HUES6 (cell line): Measurements from ENCODE around the gene RTL3.

Source experiments
- H3K27ac ChIP-seq: 2 replicates; pipeline ENCODE4 v1.7.0; 2013; ENCODE audit warnings: low read depth, mild to moderate bottlenecking, low read length, inconsistent platforms
- H3K27me3 ChIP-seq: 2 replicates; pipeline ENCODE4 v1.6.1; 2013; ENCODE audit warnings: low read length; ENCODE audit not compliant: control insufficient read depth, insufficient read depth
- H3K36me3 ChIP-seq: 2 replicates; pipeline ENCODE4 v1.6.1; 2013; ENCODE audit warnings: low read length; ENCODE audit not compliant: control insufficient read depth, insufficient read depth
- H3K4me1 ChIP-seq: 2 replicates; pipeline ENCODE4 v1.6.1; 2013; ENCODE audit warnings: low read length; ENCODE audit not compliant: control insufficient read depth, insufficient read depth
- H3K4me3 ChIP-seq: 2 replicates; pipeline ENCODE4 v1.5.1; 2013; ENCODE audit warnings: low read depth, low read length
- H3K9ac ChIP-seq: one replicate; pipeline ENCODE4 v1.6.1; 2013; ENCODE audit warnings: mild to moderate bottlenecking, low read length
- H3K9me3 ChIP-seq: 2 replicates; pipeline ENCODE4 v1.6.1; 2013; ENCODE audit warnings: low read depth, low read length; ENCODE audit not compliant: control insufficient read depth, insufficient read depth

Gene RTL3

DNA sequence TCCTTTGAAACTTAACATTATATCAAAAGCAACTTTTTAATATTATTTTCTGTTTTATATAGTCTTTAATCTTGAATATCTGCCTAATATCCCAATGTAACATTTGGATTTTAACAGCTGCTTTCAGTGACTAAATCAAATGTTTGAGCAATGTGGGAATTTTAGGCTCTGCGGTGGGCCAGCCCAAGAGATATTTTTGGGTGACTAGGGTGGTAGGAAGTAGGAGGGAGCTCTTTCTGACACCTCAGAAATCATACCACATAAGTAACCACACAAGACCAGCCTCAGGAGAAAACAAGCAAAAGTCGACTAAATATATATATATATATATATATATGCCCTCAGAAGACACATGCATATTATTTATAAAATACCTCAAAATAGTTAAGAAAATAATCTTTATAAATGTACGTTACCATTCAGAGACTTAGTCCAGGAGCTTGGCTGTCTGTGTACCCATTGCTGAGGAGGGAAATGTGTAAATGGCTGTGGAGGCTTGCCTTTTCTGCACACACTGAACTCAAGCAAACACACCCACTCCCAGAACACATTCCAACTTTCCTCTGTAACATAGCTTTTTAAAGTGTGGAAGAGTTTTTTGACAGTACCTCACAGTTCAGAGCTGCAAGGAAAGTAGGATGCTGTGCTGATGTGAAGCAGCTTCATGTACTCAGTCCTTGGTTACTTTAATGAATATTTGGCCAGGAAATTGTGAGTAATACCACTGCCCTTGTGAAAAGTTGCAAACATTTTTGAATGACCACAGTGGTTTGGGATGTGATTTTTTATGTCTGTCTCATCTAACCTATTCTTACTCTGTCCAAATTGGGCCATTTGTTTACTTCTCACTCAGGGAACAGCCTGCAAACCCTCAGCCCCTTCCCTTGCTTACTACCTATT is at the start of gene RTL3:
TSS of gene RTL3 (minus strand) at position 484 of the 900 bp plus-strand sequence. CDS start 908 bp downstream, outside the sequence.
- Histone ChIP-seq H3K9me3 (peaks cover 3% of the 10 kb centered on the region; the same call in 1 of the 2 replicates), H3K4me1 (no peaks in the 10 kb centered on the region), H3K27me3 (no peaks in the 10 kb centered on the region), H3K4me3 (no peak within 1 kb of the TSS), H3K27ac (no peak within 1 kb of the TSS), H3K36me3 (no peaks in the 10 kb centered on the region), H3K9ac (no peak within 1 kb of the TSS)

DNA sequence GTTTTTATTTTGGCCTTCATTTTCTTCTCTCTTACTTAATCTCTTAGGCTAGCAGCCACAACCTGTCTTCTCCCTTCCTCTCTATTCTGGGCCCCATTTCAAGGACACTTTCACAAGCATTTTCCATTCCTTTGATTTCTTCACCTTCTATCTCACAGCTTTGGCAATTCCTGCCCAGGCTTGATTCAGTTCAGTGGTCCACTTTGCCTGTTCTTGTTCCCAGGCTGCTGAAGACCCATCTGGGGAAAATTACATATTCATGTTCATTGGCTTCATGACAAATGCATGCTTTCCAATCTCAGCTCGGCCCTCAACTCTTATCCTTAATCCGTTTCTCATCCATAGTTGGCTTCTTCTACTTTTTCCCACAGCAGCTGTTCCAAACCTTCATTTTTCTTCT is 49.7 kb upstream of the RTL3 start:
- Histone ChIP-seq H3K27ac (no peak overlapping the region), H3K4me3 (no peak overlapping the region)

GRCh38 chrX:78708262-78708661 is 49.1 kb upstream of the RTL3 start:
- no peaks in the 10 kb centered on the region for H3K27me3 ChIP-seq
- H3K9ac ChIP-seq: no peak overlapping the region
- peaks cover 3% of the 10 kb centered on the region; the same call in 1 of the 2 replicates for H3K9me3 ChIP-seq
- no peak overlapping the region for H3K27ac ChIP-seq
- no peaks in the 10 kb centered on the region for H3K36me3 ChIP-seq
- H3K4me1 ChIP-seq: no peaks in the 10 kb centered on the region
- H3K4me3 ChIP-seq: no peak overlapping the region

More for the DNA sequence above, 49.7 kb upstream of the RTL3 start:
- H3K27me3 ChIP-seq: no peaks in the 10 kb centered on the region
- no peaks in the 10 kb centered on the region for H3K36me3 ChIP-seq
- no peak overlapping the region for H3K9ac ChIP-seq
- H3K4me1 ChIP-seq: no peaks in the 10 kb centered on the region
- H3K9me3 ChIP-seq: peaks cover 3% of the 10 kb centered on the region; the same call in 1 of the 2 replicates

GRCh38 chrX:78706071-78706470 is 46.9 kb upstream of the RTL3 start:
- Histone ChIP-seq H3K4me3 (no peak overlapping the region), H3K9me3 (peaks cover 7% of the 10 kb centered on the region; the same call in 1 of the 2 replicates), H3K27me3 (no peaks in the 10 kb centered on the region; the same call in 1 of the 2 replicates), H3K4me1 (no peaks in the 10 kb centered on the region), H3K27ac (no peak overlapping the region), H3K36me3 (no peaks in the 10 kb centered on the region), H3K9ac (no peak overlapping the region)

GRCh38 chrX:78693536-78693935 is 34.4 kb upstream of the RTL3 start:
- no peaks in the 10 kb centered on the region for H3K4me1 ChIP-seq
- H3K36me3 ChIP-seq: no peaks in the 10 kb centered on the region

DNA sequence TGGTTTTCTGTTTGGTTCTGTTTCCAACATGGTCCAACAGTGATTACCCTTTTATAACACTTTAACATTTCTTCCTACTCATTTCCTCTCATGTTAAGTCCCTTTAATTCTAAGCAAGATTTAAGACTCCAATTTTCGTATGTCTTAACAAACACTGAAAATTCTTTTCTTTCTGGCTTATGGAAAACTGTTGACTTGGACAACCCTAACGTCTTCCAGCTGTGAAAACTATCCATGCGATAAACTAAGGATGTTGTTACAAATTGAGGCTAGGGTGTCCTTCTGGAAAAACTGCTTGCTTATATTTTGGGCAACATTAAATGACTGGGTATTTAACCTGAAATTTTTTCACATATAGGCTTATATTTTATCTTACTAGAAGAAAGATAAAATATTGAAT is 33.9 kb upstream of the RTL3 start:
- Histone ChIP-seq H3K9me3 (no peaks in the 10 kb centered on the region; the same call in 1 of the 2 replicates), H3K27me3 (no peaks in the 10 kb centered on the region), H3K27ac (no peak overlapping the region), H3K36me3 (no peaks in the 10 kb centered on the region), H3K9ac (no peak overlapping the region), H3K4me3 (no peak overlapping the region), H3K4me1 (no peaks in the 10 kb centered on the region)

More at GRCh38 chrX:78693536-78693935, 34.4 kb upstream of the RTL3 start:
- Histone ChIP-seq H3K9me3 (no peaks in the 10 kb centered on the region; the same call in 1 of the 2 replicates), H3K27ac (no peak overlapping the region), H3K4me3 (no peak overlapping the region), H3K27me3 (no peaks in the 10 kb centered on the region), H3K9ac (no peak overlapping the region)

GRCh38 chrX:78687586-78687985 is 28.5 kb upstream of the RTL3 start:
- H3K9ac ChIP-seq: no peak overlapping the region
- peaks cover 3% of the 10 kb centered on the region; the same call in 1 of the 2 replicates for H3K9me3 ChIP-seq
- H3K36me3 ChIP-seq: no peaks in the 10 kb centered on the region

GRCh38 chrX:78673246-78673645 is 14.1 kb upstream of the RTL3 start:
- Histone ChIP-seq H3K9me3 (no peaks in the 10 kb centered on the region; the same call in 1 of the 2 replicates), H3K4me1 (no peaks in the 10 kb centered on the region), H3K36me3 (no peaks in the 10 kb centered on the region), H3K27ac (no peak overlapping the region), H3K9ac (no peak overlapping the region), H3K27me3 (no peaks in the 10 kb centered on the region), H3K4me3 (no peak overlapping the region)

More at GRCh38 chrX:78687586-78687985, 28.5 kb upstream of the RTL3 start:
- H3K27me3 ChIP-seq: no peaks in the 10 kb centered on the region; the same call in 1 of the 2 replicates
- H3K27ac ChIP-seq: no peak overlapping the region
- H3K4me3 ChIP-seq: no peak overlapping the region
- no peaks in the 10 kb centered on the region for H3K4me1 ChIP-seq

DNA sequence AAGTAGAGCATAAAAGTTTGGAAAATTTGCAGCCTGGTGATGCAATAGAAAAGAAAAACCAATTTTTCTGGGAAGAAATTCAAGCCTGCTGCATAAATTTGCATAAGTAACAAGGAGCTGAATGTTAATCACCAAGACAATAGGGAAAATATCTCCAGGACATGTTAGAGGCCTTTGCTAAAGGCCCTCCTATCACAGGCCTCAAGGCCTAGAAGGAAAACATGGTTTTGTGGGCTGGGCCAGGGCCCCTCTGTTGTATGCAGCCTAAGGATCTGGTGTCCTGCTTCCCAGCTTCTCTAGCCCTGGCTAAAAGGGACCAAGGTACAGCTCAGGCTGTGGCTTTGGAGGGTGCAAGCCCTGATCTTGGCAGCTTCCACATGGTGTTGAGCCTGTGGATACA is 6.2 kb upstream of the RTL3 start:
- Histone ChIP-seq H3K9me3 (peaks cover 13% of the 10 kb centered on the region; the same call in 1 of the 2 replicates), H3K9ac (no peak overlapping the region), H3K4me1 (no peaks in the 10 kb centered on the region; the same call in 1 of the 2 replicates), H3K27ac (no peak overlapping the region), H3K4me3 (no peak overlapping the region), H3K27me3 (no peaks in the 10 kb centered on the region), H3K36me3 (no peaks in the 10 kb centered on the region)

DNA sequence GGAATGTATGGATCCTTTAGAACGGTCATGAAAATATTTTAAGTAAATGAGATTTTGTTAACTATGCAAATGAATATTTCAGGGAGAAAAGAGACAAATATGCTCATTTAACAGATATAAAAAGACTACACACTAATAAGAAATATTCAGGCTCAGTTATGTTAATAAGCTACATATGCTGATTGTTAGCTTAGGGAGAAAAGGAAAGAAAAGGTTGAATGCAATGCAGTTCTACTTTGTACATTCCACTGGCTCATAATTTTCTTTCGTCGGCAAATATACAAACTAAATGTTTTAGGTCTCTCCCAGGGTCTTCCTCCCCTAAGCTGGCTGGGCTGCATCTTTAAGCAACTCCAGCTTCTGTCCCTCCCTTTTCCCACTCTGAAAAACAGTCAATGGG is 2.7 kb upstream of the RTL3 start:
- Histone ChIP-seq H3K4me1 (no peaks in the 10 kb centered on the region; the same call in 1 of the 2 replicates), H3K9me3 (peaks cover 13% of the 10 kb centered on the region; the same call in 1 of the 2 replicates), H3K9ac (no peak overlapping the region), H3K36me3 (no peaks in the 10 kb centered on the region), H3K27me3 (no peaks in the 10 kb centered on the region), H3K4me3 (no peak overlapping the region), H3K27ac (no peak overlapping the region)

DNA sequence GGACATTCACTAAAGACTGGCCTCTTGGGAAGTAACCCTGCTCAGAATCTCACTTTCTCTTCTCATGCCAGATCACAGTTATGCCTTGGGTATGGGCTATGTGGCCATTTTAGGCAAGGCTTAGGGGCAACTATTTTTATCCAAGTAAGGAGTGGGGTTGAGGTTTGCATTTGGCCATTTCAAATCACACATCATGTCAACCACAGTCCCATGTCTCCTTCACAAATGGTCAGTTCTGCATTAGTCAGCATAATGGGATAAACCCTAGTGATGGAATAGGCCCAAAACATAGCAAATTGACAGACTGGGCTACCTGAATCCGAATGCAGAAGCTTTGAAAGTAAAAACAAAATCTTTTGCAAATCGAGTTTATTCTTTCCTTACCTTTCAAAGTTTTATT is 827 bp upstream of the RTL3 start:
- no peaks in the 10 kb centered on the region for H3K27me3 ChIP-seq
- no peaks in the 10 kb centered on the region for H3K36me3 ChIP-seq
- H3K9ac ChIP-seq: no peak overlapping the region
- no peak overlapping the region for H3K4me3 ChIP-seq
- H3K4me1 ChIP-seq: no peaks in the 10 kb centered on the region; the same call in 1 of the 2 replicates
- peaks cover 3% of the 10 kb centered on the region; the same call in 1 of the 2 replicates for H3K9me3 ChIP-seq
- no peak overlapping the region for H3K27ac ChIP-seq
